Inflammatory macrophage (primary cell): ENCODE data around the gene ENG.
"Not testable (repeated sequence)": the region's sequence is repeated elsewhere in the genome, so short reads cannot be mapped to it uniquely, and the experiment has no call there.

ENCODE experiments used
- DNase-seq, 2 donors: peaks; one replicate each; pipeline ENCODE4 v3.0.0-alpha.2; 2020 to 2022

ENG gene

GRCh38 chr9:127863191-127863621 is 8.7 kb upstream of the ENG start:
- DNase-seq, result peak; percentile 84 to 90

DNA sequence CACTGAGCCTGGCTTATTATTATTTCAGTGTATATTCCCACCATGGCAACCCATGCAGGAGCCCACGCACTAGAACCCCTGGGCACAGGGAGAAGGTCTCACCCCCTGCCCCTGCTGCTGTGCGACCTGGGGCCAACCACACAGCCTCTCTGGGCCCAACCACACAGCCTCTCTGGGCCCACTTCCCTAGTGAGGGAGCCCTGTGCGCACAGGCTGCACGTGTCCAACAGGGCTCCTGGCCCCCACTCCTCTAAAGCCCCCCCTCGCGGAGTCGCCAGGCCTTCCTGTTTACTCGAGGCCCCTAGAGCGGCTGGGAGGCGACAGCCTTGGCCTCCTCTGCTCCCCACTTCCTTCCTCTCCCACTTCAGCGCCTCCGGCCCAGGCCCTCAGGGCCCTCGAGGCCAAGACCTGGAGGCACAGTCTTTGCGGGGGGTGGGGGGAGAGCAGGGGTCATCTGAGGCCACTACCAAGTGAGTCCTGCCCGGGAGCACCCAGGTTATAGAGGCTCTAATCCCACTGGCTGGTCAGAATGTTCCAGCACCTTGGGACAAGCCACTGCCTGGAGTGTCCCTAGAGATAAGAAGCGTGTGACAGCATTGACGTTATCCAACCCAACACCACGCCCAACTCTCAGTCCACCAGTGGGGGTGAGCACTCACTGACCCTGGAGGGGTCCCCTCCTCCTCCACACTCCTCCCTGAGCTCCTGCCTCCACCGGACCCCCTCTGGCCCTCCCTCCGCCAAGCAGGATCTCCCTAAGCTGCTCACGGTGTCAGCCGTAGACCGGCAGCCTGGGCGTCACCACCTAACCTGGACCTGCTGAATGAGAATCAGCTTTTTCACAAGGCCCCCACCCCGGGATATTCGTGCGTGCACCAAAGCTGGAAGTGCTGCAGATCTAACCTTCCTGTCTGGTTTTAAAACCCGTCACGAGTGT is 7.9 kb upstream of the ENG start:
- peak; percentile 82 to 92 for DNase-seq

- no peak for DNase-seq
Measured at GRCh38 chr9:127860779-127861178, 6.3 kb upstream of the ENG start.

- no peak for DNase-seq
Measured at GRCh38 chr9:127860260-127860659, 5.8 kb upstream of the ENG start.

GRCh38 chr9:127858041-127858512 is 3.6 kb upstream of the ENG start:
- no peak for DNase-seq

GRCh38 chr9:127857278-127857677 is 2.8 kb upstream of the ENG start:
- no peak for DNase-seq

DNA sequence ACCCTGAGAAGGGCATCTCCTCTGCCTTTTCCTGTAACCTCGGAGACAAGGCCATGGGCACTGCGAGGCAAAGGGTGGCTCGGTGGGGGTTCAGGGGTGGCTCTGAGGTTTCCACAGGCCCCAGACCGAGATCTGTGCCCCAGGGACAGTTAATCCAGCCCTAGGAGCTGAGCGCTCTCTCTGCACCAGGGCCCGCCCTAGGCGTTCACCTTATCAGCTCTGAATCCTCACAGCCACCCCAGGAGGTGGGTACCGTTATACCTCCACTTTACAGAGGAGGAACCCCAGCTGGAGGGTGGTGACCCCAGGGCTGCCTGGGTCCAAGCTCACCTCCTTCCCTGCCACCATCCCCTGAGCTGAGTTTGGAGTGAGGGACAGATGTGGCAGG is 2.3 kb upstream of the ENG start:
- DNase-seq, result no peak

DNA sequence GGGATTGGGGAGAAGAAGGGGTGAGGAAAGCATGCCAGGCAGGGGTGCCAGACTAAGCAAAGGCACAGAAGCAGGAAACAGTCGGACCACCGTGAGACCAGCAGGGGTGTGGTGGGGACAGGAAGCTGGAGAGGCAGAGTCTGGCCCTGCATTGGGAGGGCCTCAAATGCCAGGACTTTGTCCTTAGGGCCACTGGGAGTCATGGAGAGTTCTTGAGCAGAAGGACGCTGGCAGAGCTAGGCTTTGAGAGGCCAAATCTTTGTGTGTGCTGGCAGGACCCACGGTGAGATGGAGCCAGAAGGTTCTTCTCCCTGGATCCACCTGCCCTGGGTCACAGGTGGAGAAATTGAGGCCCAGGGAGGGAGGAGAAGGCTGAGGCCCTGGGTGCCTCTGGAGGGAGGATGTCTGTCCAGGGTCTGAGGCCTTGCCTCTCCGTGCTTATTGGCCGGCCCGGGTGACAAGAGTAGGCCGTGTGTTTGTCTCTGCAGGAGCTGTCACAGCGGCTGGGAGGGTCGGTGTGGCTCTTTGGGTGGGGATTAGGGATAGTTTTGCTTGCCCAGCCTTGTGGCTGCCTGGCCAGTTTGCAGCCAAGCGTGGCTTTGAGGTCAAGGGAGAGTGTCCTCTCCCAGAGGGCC is 1.8 kb upstream of the ENG start:
- no peak for DNase-seq

DNA sequence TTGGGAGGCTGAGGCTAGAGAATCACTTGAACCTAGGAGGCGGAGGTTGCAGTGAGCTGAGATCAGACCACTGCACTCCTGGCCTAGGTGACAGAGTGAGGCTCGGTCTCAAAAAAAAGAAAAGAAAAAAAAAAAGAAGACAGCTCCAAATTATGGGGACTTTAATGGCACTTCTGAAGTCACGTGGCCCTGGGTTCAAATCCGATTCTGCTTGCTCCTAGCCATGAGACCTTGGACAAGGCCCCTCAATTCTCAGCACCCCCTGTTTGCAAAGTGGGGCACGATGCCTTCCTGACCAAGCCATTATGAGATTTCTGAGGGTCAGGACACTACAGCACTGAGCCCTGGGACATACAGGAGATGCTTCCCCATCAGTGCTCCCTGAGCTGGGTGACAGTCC is 1.1 kb upstream of the ENG start:
- DNase-seq, result no peak

GRCh38 chr9:127854960-127855359 is 502 bp upstream of the ENG start:
- DNase-seq, result no peak

DNA sequence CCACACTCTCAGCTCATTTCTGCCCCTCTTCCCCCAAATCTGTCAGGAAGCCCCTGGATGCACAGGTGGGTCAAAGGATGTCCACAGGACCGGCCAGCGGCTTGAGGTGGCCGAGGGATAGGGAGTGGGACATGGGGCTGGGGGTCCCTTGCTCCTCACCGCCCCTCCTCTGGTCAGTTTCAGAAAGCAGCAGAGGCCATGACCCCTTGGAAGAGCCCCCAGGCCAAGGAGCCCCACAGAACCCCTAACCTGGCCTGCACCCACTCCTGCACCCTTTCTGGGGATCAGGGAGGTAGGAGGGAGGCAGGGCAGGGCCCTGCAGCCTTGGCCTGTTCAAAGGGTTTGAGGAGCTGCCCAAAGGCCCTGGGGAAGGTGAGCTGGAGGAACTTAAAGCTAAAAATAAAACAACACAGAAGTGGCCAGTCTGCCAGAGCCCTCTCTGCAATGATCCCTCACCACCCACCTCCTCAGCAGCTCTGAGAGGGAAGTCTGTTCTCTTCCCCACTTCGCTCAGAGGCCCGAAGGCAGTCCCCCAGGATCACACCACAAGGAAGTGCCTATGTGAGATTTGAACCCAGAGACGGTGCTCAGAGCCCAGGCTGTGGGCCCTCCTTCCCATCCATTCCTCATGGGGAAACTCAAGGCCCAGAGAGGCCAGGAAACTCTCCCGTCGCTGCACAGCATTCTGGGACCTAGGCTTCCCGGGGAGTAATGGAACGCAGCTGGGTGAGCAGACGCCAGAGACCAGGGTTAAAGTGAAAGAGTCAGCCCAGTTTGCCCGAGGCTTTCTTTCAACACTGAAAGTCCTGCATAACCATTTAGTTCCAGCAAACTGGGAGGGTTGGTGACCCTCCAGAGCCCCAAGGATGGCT is 910 bp downstream of the ENG start:
- peak; percentile 66 to 81 for DNase-seq

GRCh38 chr9:127852829-127853228 is 1.6 kb downstream of the ENG start:
- DNase-seq, result no peak

DNA sequence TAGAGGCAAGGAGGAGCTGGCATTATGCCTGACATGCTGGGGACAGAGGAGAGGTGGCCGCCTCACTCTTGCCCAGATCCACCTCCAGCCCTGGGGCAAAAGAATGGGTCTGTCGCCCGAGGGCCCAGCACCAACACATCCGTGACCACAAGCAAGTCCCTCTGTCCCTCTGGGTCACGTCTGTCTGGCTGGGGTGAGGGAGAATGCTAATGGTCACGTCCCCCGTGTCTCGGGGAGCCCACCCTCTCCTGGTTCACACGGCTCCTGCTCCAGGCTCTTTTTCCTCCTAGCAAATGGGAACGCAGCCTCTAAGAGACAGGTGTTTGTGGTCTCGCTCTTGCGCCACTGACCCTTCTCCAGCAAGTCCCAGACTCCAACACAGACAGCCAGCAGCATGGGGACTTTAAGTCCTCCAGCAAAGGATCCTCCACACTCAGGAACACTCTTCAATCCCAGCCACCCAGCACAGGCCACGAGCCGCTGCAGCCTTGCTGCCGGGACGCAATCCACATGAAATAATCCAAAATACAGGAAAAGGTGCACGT is 4.1 kb downstream of the ENG start:
- DNase-seq, result no peak

DNA sequence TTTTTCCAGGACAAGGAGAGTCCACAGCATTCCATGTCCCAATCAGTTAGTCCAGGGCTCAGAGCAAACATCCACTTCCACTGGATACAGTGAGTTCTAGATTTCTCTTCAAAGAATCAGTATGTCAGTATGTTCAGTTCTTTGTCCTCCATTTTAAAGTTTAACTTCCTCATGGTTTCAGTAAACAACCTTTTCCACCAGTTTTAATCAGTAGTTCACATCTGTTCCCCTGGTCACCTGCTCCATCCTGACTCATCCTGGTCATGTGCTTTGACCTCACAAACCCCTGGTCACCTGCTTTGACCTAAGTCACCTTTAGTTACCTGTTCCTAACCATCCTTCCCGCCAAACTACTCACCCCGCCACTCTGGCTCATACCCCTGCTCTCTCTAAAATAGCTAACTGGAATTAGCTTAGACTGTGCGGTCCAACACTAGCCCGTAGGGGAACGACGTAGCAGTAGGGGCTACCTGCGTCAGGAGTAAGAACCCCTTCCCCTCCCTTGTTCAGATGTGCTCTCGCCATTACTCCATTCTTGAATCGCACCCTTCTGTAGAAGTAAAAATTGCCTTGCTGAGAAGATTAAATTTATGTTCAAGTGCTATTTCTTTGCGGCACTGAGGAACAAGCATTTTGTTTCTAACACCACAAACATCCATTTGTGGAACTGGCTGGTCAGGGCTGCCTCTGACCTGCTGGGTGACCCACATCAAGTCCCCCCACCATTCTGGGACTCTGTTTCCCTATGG is 5.5 kb downstream of the ENG start:
- no peak for DNase-seq

- no peak for DNase-seq
Measured at GRCh38 chr9:127847833-127848755, 6.4 kb downstream of the ENG start.

DNA sequence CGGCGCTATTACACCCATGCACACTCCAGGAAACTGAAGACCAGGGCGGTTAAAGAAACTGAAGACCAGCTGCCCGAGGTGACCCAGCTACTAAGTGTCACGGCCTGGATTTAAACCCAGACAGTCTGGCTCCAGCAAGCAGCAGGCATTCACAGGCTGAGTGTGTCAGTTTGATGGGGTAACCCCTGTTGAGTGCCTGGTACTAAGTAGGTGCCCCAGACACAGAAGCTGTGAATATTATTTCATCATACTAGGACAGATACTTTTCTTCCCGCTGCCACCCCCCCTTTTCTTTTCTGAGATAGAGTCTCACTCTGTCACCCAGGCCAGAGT is 7.3 kb downstream of the ENG start:
- DNase-seq, result peak in 1 of 2 donors; percentile 61

- no peak for DNase-seq
Measured at GRCh38 chr9:127846443-127847177, 7.8 kb downstream of the ENG start.

DNA sequence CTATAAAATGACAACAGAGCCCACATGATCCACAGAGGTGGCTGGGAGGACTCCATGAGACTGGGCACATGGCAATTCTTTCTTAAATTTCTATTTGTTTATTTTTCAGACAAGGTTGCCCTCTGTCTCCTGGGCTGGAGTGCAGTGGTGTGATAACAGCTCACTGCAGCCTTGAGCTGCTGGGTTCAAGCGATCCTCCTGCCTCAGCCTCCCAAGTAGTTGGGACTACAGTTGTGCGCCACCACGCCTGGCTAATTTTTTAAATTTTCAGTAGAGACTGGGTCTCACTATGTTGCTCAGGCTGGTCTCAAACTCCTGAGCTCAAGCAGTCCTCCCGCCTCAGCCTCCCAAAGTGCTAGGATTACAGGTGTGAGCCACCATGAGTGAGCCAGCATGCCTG is 8.8 kb downstream of the ENG start:
- DNase-seq, result not testable (repeated sequence)

DNA sequence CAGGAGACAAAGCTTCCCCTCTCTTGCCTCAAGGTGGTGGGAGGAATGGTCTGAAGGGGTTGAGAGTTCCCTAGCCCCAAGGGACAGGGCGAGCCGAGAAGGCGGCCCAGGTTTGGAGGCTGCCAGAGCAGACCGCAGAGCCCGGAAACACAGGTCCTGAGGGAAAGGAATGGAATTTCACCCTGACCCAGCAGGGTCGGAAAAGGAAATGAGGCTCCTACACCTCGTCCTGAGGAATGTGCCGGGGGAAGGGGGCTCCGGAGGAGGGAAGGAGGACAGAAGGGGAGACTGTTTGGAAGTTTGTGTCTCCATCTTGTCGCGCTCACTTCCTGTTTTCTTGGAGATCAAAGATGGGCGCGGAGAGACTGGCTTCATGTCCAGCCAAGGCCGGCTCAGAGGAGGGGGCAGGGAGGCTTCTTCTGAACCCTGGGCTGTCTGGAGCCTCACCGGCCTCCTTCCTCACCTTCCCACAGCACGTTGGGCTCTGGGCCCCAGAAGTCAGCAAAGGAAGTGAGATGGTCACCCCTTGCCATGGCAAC is 9.6 kb downstream of the ENG start:
- DNase-seq, result no peak
